GM21717 (cell line): ENCODE data around the gene RIOX2.
"Not testable (repeated sequence)": the region's sequence is repeated elsewhere in the genome, so short reads cannot be mapped to it uniquely, and the experiment has no call there.

Experiments
- ATAC-seq: cut with Tn5 transposase; IDR thresholded peaks from one replicate; pipeline ENCODE4 v1.9.1; 2021; ENCODE audit warnings: mild to moderate bottlenecking, moderate library complexity; ENCODE audit not compliant: unreplicated experiment

Gene RIOX2

DNA sequence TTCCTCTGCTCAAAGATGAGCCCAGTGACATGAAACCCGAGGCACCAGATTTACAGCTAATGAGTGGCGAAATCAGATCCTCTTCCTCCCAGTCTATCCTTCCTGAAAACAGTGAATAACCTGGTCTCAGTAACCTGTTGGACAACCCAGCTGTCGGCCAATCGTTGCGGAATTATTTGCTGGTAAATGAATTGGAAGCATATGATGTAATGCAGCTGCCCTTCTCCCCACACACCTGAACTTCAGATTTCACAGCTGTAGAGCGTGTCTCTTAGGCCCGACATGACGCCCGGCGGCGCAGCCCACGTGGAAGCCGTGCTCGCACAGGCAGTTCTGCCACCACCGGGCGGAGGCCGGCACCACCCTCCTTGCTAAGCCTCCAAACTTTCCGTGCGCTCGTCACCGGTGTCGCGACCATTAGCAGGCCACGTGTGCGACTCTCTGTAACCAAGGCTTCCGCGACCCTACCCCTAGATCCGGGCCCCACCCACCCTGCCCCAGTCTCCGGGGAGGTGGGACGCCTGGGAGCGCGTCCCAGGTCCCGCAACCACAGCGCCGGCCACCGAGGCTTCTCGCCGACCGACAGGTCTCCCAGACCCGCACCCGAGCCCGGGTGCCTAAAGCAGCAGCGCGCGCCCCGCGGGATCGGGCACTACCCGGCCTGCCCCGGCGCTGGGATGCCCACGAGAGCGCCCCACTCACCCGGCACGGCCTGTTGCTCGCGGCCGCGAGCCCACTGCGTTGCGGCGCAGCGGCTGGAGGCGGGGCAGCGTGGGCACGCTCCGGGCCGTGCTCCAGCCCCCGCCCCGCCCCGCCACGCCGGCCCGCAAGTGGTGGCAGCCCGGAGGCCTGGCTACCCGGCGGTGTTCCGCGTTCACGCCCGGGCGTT, at the start of gene RIOX2:
Gene RIOX2, minus strand, starts transcription at position 753 of the 889 bp plus-strand sequence. CDS start 4,838 bp downstream, outside the sequence.
- ATAC-seq: peak; percentile 92

DNA sequence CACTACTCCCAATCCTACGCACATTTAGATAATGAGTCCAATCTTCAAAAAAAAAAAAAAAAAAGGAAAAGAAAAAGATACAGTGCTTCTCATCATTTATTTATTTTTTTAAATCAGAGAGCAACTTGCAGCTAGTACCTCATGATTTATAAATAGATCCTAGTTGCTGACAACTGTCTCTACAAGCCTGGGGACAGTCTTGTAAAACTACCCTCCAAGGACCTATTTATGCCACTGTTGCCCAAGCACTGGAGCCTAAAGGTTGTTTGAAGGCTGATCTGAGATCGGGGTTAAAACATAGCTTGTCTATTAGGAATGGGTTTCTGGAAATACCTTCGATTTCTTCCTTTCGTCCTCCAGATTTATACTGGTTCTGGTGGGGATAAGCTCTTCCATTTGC, 48.2 kb upstream of the RIOX2 start:
- no peak for ATAC-seq

DNA sequence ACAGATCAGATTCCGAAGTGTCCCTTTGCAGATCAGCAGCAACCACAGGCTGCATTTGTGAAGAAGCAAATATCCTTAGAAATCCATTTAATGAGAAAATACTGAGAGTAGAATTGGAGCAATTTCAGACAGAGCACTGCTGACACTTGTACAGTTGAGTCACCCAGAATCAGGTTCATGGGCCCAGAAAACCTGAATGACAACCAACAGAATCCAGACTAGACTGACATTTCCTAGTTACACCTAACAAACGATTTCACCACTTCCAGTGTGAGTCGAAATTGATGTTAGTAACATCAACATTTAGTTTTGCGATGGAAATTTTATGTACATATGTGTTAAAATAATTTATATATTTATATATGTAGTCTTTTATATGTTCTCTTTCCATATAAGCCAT, 46.1 kb upstream of the RIOX2 start:
- no peak for ATAC-seq

DNA sequence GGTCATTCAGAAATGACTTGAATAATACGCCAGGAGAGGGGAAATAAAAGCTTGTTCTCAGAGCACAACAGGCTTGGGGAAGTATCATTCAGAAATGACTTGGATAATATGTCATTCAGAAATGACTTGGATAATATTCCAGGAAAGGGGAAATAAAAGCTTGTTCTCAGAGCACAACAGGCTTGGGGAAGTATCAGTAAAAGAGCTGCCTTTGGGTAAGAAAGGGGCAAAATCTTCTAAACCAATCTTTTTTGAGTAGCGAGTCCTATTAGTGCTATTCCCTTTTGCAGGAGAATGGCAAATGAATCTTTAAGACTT, 42.0 kb upstream of the RIOX2 start:
- ATAC-seq: no peak

- no peak for ATAC-seq
These were observed 41.4 kb upstream of the RIOX2 start for GRCh38 chr3:98013411-98014267.

DNA sequence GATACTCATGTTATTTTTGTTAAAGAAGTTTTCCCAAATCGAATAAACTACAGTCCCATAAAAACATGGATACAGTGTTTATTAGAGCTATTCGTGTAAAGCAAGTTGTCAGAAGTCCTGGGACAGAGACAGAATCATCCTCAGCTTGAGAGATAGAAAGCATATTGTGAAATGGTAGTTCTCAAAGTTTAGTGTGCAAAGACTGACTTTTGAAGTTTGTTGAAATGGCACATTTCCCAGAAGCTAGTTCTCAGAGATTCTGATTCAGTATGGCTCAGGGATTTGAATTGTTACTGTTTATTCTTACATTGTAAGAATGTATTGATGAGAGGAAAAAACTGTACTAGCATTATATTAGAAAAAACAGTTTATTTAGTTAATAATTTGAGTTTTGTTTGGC, 40.7 kb upstream of the RIOX2 start:
- ATAC-seq: no peak

DNA sequence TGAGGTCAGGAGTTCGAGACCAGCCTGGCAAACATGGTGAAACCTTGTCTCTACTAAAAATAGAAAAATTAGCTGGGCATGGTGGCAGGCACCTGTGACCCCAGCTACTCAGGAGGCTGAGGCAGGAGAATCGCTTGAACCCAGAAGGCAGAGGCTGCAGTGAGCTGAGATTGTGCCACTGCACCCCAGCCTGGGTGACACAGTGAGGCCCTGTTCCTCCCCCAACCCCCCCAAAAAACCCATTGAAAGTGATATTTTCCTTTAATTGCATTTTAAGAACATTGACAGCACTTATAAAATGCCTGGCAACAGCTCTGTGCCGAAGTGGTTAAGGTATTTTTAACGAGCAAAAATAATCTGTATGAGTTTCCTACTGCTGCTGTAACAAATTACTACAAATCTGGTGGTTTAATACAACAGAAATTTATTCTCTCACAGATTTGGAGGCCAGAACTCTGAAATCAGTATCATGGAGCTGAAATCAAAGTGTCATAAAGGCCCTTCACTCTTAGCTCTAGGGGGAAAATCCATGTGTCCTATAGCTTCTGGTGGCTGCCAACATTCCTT, 38.7 kb upstream of the RIOX2 start:
- not testable (repeated sequence) for ATAC-seq

GRCh38 chr3:98010194-98010882, 38.1 kb upstream of the RIOX2 start:
- no peak for ATAC-seq

DNA sequence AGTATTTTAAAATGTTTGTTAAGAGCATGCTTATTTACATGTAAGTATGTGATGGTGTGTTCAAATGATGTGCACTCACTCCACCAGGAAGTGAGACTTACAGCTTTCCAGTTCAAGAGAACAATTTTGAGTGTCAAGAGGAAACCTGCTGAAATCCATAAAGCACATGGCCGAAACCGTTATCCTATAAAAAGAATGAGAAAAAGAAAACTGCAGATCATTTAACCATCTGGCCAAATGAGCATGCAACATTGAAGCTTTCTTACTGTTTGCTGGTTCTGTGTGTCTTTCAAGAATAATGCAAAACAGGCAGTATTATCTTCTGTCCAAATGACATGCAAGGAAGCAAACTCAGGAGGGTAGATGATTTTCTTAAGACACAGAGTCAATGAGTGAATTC, 36.6 kb upstream of the RIOX2 start:
- ATAC-seq: peak; percentile 77

DNA sequence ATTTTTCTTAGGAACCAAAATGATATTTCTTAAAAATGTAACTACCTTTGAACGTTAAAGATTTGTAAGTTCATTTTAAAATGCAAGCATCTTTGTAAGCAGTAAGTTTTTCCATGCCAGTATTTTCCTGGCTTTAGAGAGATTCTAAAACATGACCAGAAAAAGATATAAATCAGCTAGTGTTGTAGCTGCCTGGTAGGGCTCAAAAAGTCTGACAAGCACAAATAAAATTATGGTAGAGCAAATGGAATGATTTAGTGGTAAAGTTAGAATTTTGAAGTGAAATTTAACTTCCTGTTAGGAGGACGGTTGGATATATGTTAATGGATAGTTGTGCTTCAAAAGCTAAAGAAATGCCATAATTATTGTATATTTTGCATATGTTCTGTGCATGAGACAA, 33.2 kb upstream of the RIOX2 start:
- ATAC-seq: no peak

- no peak for ATAC-seq
These were observed 32.5 kb upstream of the RIOX2 start for GRCh38 chr3:98004721-98005120.

DNA sequence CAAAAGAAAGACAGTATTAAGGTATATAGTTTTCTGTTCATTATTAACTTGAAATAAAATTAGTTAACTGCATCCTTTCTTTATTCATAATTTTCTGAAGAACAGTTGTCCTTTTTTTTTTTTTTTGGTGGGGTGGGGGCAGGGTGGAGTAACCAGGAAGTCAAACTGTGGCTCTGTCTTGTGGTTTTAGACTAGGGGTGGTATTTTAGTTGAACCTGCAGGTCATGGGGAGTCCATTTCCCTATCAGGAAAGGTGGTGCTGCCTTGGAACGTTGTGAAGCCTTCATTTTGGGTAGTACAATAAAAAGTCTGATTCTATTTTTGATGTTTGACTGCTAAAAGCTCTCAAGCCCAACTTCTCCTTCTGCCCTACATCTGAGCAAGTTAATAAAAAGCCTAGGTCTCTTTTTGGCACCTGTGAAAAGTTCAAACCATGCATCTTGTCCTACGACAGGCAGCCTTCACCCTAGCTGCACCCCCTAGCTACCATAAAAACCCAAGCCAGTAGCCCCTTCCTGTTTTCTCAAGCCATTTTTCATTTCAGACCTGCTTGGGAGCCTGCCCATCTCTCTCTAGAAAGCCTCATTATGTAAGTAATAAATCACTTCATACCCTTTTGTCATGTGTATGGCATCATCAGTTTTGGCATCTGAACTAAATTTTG, 31.2 kb upstream of the RIOX2 start:
- ATAC-seq: peak; percentile 69

DNA sequence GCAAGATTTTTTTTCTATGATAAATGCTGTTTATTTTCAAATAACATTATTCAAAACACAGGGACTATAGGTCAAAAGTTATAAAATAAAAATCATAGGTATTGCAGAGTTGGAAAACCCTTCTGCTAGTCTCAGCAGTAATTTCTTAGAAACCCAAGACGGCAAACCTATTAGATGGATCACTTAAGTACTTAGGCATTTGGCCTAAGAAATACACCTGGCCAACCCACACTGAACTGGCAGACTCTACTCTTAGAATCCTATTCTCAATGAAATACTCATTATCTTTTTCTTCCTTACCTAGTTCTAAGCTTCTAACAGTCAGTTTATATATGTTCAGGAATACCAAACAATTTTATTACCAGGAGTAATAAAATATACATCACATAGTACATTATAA, 30.5 kb upstream of the RIOX2 start:
- no peak for ATAC-seq

DNA sequence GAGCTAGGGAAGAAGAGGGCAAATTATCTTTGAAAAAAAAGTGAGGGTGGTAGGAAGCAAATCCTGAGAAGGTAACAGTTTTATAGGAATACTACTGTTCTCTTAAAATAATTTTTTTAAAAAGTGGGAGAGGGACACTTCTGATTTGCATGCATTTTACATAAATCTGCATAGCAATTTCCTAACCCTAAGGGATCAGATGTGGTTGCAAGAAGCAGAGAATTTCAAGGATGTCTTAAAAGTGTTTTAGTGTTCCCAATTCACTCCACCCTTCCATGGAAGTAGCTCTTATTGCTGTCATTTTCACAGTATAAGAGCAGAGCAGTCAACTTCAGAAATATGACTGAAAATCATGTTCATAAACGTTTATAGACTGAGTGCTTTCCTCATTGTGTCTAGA, 27.8 kb upstream of the RIOX2 start:
- ATAC-seq: no peak

- ATAC-seq: no peak
These were observed 26.9 kb upstream of the RIOX2 start for GRCh38 chr3:97999103-97999502.

- no peak for ATAC-seq
These were observed 24.8 kb upstream of the RIOX2 start for GRCh38 chr3:97996988-97997387.

DNA sequence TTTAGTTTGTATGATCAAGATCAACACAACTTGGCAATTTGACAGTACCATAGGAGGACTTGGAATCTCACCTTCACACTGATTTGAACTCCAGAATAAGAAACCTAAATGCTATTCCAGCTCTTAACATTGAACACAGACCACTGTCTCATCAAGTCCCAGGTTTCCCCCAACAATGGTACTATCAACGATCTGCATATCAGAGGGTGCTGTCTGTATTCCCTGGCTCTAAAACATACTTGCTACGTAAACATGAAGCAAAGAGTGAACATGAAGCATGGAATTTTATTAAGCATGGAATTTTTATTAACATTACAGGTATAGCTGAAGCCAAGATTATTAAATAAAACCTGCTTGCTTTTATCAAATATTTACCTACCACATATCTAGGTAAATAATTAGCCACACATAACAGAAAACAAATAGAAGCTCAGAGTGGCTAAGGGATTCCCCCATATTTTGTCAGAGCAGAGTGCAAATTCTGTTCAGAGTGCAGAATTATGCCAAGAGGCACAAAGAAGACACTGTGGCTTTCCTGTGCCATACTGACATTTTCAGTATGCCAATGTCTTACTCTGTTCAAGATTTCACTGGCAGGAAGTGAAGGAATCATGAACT, 22.2 kb upstream of the RIOX2 start:
- ATAC-seq: no peak

GRCh38 chr3:97993526-97993925, 21.3 kb upstream of the RIOX2 start:
- no peak for ATAC-seq

DNA sequence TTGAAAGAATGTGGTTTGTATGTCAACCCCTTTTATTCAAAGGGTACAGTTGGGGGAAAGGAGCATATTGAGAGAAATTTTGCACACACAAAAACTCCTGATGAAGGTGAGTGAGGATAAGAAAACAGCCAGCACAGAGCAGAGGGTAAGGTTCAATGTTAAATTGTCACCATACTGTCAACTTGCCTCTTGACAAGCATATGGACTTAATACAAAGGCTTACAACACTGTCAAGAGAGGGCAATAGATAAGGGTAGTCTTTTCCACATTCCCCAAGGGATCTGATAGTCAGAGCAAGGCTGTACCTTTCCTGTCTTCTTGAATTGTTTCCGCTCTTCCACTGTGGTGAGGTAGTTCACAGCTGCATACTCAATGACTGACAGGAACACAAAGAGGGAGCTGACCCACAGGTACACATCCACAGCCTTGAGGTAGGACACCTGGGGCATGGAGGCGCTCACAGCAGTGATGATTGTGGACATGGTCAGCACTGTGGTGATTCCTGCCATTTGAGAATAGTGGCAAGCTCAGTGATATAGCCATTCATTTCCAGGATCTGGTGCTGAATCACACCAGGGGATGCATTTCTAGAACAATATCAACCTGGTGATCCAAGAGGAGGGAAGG, 20.4 kb upstream of the RIOX2 start:
- ATAC-seq: no peak

DNA sequence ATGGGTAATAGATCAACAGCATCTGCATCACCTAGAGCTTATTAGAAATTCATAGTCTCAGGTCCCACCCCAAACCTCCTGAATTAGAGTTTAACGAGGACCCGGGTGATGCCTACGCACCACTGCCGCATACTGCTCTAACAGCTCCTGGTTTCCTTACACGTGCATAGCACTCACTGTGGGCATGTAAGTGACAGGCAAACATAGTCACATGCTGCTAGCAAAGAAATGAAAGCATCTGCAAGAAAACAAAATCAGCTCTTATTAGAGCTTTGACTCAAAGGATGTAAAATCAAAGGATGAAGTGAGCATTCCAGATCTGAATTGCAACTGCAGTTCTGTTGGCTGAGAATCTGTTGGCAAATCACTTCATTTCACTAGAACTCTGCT, 19.1 kb upstream of the RIOX2 start:
- ATAC-seq: no peak
